Mucosa of rectum (tissue), 2 donors: ENCODE measurements around the gene ZIC5.

Source experiments
- H3K27ac ChIP-seq, 2 donors: one replicate each; pipeline ENCODE4 v1.7.0; 2013; ENCODE audit warnings: inconsistent platforms in 2 of 2, low read depth in 2 of 2, low read length in 2 of 2
- H3K27me3 ChIP-seq, 2 donors: one replicate each; pipeline ENCODE4 v1.7.0; 2013; ENCODE audit warnings: low read length in 2 of 2; ENCODE audit not compliant: control insufficient read depth in 2 of 2, insufficient read depth in 2 of 2
- H3K36me3 ChIP-seq, 2 donors: one replicate each; pipeline ENCODE4 v1.7.0; 2013; ENCODE audit warnings: low read length in 2 of 2; ENCODE audit not compliant: control insufficient read depth in 2 of 2, insufficient read depth in 2 of 2
- H3K4me1 ChIP-seq, 2 donors: one replicate each; pipeline ENCODE4 v1.7.0; 2013; ENCODE audit warnings: low read length in 2 of 2, mild to moderate bottlenecking in 1 of 2; ENCODE audit not compliant: control insufficient read depth in 2 of 2, insufficient read depth in 2 of 2
- H3K4me3 ChIP-seq, 2 donors: one replicate each; pipeline ENCODE4 v1.7.0; 2013; ENCODE audit warnings: low read length in 2 of 2
- H3K9ac ChIP-seq, 2 donors: one replicate each; pipeline ENCODE4 v1.7.0; 2013; ENCODE audit warnings: low read length in 2 of 2, low read depth in 1 of 2, mild to moderate bottlenecking in 1 of 2
- H3K9me3 ChIP-seq, 2 donors: one replicate each; pipeline ENCODE4 v1.7.0; 2013; ENCODE audit warnings: low read length in 2 of 2; ENCODE audit not compliant: control insufficient read depth in 2 of 2
- donor health status: healthy.
- donor health status: Normal muscosa, but diverticular disease.

The ZIC5 gene

GRCh38 chr13:99913167-99913566, 58.4 kb downstream of the ZIC5 start:
- Histone ChIP-seq H3K27ac (no peak overlapping the region), H3K9me3 (no peaks in the 10 kb centered on the region), H3K4me3 (no peak overlapping the region), H3K27me3 (peaks cover 0 to 9% of the 10 kb centered on the region in 2 donors), H3K36me3 (no peaks in the 10 kb centered on the region), H3K4me1 (no peaks in the 10 kb centered on the region), H3K9ac (no peak overlapping the region)
